GM12872 (cell line): Measurements from ENCODE around the gene SLC25A11.

Experiments
- CTCF ChIP-seq: IDR thresholded peaks from 3 replicates; pipeline ENCODE4 v1.5.1; 2011; ENCODE audit warnings: low read depth, mild to moderate bottlenecking, low read length, moderate library complexity; ENCODE audit not compliant: insufficient read depth

Gene SLC25A11

GRCh38 chr17:4941319-4941610, 1.4 kb upstream of the SLC25A11 start:
- TF ChIP-seq CTCF = no peak

- TF ChIP-seq CTCF = no peak
These were observed 891 bp upstream of the SLC25A11 start for GRCh38 chr17:4940555-4941318.

DNA sequence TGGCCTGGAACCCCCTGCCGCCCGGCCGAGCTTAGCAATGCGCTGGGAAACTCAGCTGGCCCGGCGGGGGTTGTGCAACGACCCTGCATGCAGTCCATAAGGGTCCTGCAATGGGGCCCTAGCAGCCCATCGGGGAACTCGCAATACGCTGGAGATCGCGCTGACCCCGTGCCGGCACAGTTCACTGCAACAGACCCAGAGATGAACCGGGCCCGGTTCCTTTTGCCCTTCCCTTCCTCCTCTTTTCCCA, 375 bp downstream of the SLC25A11 start:
- no peak for TF ChIP-seq CTCF

GRCh38 chr17:4938688-4939545, 929 bp downstream of the SLC25A11 start:
- TF ChIP-seq CTCF = no peak

DNA sequence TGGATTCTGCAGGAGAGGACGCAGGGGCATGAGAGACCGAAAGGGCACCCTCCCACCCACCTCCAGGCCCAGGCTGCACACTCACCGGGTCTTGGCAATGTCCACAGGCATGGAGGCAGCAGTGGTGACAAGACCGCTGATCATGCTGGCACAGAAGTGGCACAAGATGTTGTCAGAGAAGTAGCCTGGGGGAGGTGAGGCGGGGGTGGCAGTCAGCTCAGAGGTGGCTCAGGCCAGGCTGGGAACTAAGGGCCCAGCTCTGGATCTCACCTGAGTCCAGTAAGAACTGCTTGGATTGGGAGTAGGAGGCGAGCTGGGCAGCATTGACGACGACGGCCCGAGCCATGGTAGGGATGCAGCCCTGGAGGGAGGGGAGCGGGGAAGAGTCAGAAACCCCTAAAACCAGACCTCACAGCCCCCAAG, 1.8 kb downstream of the SLC25A11 start:
- no peak for TF ChIP-seq CTCF

- no peak for TF ChIP-seq CTCF
These were observed 2.3 kb downstream of the SLC25A11 start for GRCh38 chr17:4937553-4937952.

GRCh38 chr17:4936436-4936835, 3.4 kb downstream of the SLC25A11 start:
- no peak for TF ChIP-seq CTCF
